Esophagus squamous epithelium (tissue), 4 donors: ENCODE data around the gene PHF3.

Experiments used
- POLR2A ChIP-seq, 4 donors: fragments of 450-650 bp; IDR thresholded peaks; one replicate each; pipeline ENCODE4 v1.6.1; 2017; ENCODE audit warnings: antibody characterized with exemption in 4 of 4, mild to moderate bottlenecking in 4 of 4, moderate library complexity in 3 of 4
- TF ChIP-seq, protein P1 (sequence below), 6 experiments: fragments of 450-650 bp in 4 of 6; fragments of 200-600 bp in 2 of 6; sonication (generic) in 2 of 6; IDR thresholded peaks; one replicate each; pipeline ENCODE4 v1.5.1; 2016 to 2019; ENCODE audit warnings: antibody characterized with exemption in 6 of 6, mild to moderate bottlenecking in 4 of 6, moderate library complexity in 4 of 6

DNA sequence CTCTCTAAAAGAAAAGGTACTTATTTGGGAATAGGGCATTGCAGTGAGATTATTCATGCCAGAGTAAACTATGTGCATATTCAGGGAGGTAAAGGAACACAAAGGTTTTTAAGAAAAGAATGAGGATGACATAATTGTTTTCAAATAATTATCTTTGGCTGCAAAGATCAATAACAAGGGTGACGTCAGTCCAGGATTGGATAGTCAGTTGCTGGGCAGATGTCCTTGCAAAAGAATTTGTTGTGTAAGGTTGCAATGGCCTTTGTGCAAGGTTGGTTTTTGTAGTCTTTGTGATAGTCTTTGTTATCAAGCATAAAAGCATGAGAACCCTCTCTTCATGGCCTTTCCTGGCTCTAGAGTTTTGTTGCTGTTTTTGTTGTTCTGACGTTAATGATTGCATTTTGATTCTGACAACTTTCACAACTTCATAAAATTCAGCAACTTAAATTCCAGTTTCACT, 45.6 kb upstream of the PHF3 start:
- TF ChIP-seq, protein P1, sequence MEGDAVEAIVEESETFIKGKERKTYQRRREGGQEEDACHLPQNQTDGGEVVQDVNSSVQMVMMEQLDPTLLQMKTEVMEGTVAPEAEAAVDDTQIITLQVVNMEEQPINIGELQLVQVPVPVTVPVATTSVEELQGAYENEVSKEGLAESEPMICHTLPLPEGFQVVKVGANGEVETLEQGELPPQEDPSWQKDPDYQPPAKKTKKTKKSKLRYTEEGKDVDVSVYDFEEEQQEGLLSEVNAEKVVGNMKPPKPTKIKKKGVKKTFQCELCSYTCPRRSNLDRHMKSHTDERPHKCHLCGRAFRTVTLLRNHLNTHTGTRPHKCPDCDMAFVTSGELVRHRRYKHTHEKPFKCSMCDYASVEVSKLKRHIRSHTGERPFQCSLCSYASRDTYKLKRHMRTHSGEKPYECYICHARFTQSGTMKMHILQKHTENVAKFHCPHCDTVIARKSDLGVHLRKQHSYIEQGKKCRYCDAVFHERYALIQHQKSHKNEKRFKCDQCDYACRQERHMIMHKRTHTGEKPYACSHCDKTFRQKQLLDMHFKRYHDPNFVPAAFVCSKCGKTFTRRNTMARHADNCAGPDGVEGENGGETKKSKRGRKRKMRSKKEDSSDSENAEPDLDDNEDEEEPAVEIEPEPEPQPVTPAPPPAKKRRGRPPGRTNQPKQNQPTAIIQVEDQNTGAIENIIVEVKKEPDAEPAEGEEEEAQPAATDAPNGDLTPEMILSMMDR (IDR thresholded peaks at IDR 0.05): no peak
- TF ChIP-seq POLR2A (IDR thresholded peaks at IDR 0.05): no peak
